K562 (cell line): ENCODE measurements around the gene DTX3. TPM values are rescaled to one million over a fixed set of nuclear protein-coding genes. Genes with fewer than 3 reads are reported as not detected.

Experiments
- ARNT ChIP-seq, 2 experiments: fragments of 450-650 bp; IDR thresholded peaks; 2 replicates each; pipeline ENCODE4 v1.6.1; 2016; ENCODE audit warnings: mild to moderate bottlenecking in 1 of 2
- CBX2 ChIP-seq: fragments of 200-600 bp; sonication (generic); IDR thresholded peaks from one replicate; pipeline ENCODE4 v1.6.1; 2012; ENCODE audit warnings: mild to moderate bottlenecking, low read length, inconsistent platforms; ENCODE audit not compliant: insufficient read depth, poor library complexity, severe bottlenecking
- COPS2 ChIP-seq: fragments of 450-650 bp; conservative IDR thresholded peaks from 2 replicates; pipeline ENCODE4 v1.6.1; 2016; ENCODE audit warnings: mild to moderate bottlenecking, moderate library complexity
- DPF2 ChIP-seq: fragments of 450-650 bp; IDR thresholded peaks from 2 replicates; pipeline ENCODE4 v1.6.1; 2016
- FOXK1 ChIP-seq: sonication (generic); formaldehyde crosslinking; IDR thresholded peaks from 2 replicates; pipeline ENCODE4 v1.8.0; 2022; ENCODE audit warnings: missing genetic modification reagents, mild to moderate bottlenecking, borderline replicate concordance
- GABPA ChIP-seq: fragments of 200-800 bp; sonication (Bioruptor generic); conservative IDR thresholded peaks from 2 replicates; pipeline ENCODE4 v1.6.1; 2016; ENCODE audit warnings: low read depth, missing genetic modification characterization, missing compliant biosample characterization
- GTF2E2 ChIP-seq: fragments of 200-800 bp; sonication (Bioruptor generic); IDR thresholded peaks from 2 replicates; pipeline ENCODE4 v1.6.1; 2016; ENCODE audit warnings: missing genetic modification characterization, missing compliant biosample characterization
- HDAC6 ChIP-seq: IDR thresholded peaks from 2 replicates; pipeline ENCODE4 v1.6.1; 2012; ENCODE audit warnings: low read depth, mild to moderate bottlenecking, control low read depth, inconsistent platforms, low read length, moderate library complexity
- HMG20A ChIP-seq: fragments of 450-650 bp; formaldehyde crosslinking; conservative IDR thresholded peaks from 2 replicates; pipeline ENCODE4 v1.4.0; 2020; ENCODE audit warnings: mild to moderate bottlenecking, mixed read lengths
- HNRNPLL ChIP-seq: fragments of 200-400 bp; formaldehyde crosslinking; IDR thresholded peaks from 2 replicates; pipeline ENCODE4 v1.6.1; 2017; ENCODE audit warnings: low read length, low read depth, mild to moderate bottlenecking; ENCODE audit not compliant: poor library complexity, severe bottlenecking
- JUNB ChIP-seq: fragments of 450-650 bp; formaldehyde crosslinking; conservative IDR thresholded peaks from 2 replicates; pipeline ENCODE4 v1.4.0; 2020; ENCODE audit warnings: mild to moderate bottlenecking
- KDM4B ChIP-seq, 2 experiments: fragments of 450-650 bp in 1 of 2; sonication (generic) in 1 of 2; IDR thresholded peaks; 2 replicates each; pipeline ENCODE4 v1.6.1; 2016 to 2017; ENCODE audit warnings: borderline replicate concordance in 2 of 2, antibody characterized with exemption in 1 of 2, low read depth in 1 of 2, mild to moderate bottlenecking in 1 of 2
- MAZ ChIP-seq, 2 experiments: fragments of 450-650 bp in 1 of 2; sonication (generic) in 1 of 2; formaldehyde crosslinking; IDR thresholded peaks in 1 of 2; conservative IDR thresholded peaks in 1 of 2; 2 replicates each; pipeline versions ENCODE4 v1.4.0 to v1.5.0; 2020; ENCODE audit warnings: mild to moderate bottlenecking in 1 of 2, missing genetic modification reagents in 1 of 2
- MCM5 ChIP-seq: fragments of 450-650 bp; IDR thresholded peaks from 2 replicates; pipeline ENCODE4 v1.6.1; 2016; ENCODE audit warnings: low read depth
- NEUROD1 ChIP-seq: fragments of 150-350 bp; IDR thresholded peaks from 2 replicates; pipeline ENCODE4 v1.6.1; 2014; ENCODE audit warnings: borderline replicate concordance, low read length, low read depth; ENCODE audit not compliant: partially characterized antibody
- NFE2 ChIP-seq: IDR thresholded peaks from 2 replicates; pipeline ENCODE4 v1.6.1; 2014; ENCODE audit warnings: antibody characterized with exemption, low read depth
- RBBP5 ChIP-seq: fragments of 200-600 bp; sonication (generic); IDR thresholded peaks from 2 replicates; pipeline ENCODE4 v1.6.1; 2012; ENCODE audit warnings: borderline replicate concordance, mild to moderate bottlenecking, low read length, control low read depth, inconsistent platforms; ENCODE audit not compliant: insufficient read depth, poor library complexity, severe bottlenecking
- TCF7 ChIP-seq: sonication (generic); IDR thresholded peaks from 2 replicates; pipeline ENCODE4 v1.6.1; 2016; ENCODE audit warnings: antibody characterized with exemption, borderline replicate concordance
- THRAP3 ChIP-seq: fragments of 450-650 bp; IDR thresholded peaks from 2 replicates; pipeline ENCODE4 v1.6.1; 2016; ENCODE audit warnings: mild to moderate bottlenecking, inconsistent platforms, borderline replicate concordance
- VEZF1 ChIP-seq: fragments of 200-800 bp; sonication (Bioruptor generic); IDR thresholded peaks from 2 replicates; pipeline ENCODE4 v1.6.1; 2017; ENCODE audit warnings: missing genetic modification characterization, missing compliant biosample characterization
- ZBTB1 ChIP-seq: sonication (generic); formaldehyde crosslinking; IDR thresholded peaks from 2 replicates; pipeline ENCODE4 v1.8.1; 2023; ENCODE audit warnings: missing genetic modification reagents, low read depth, mild to moderate bottlenecking, borderline replicate concordance
- ZNF212 ChIP-seq: fragments of 450-650 bp; formaldehyde crosslinking; IDR thresholded peaks from 2 replicates; pipeline ENCODE4 v1.4.0; 2020; ENCODE audit warnings: mild to moderate bottlenecking
- ZNF277 ChIP-seq: fragments of 250-450 bp; sonication (Bioruptor Pico); IDR thresholded peaks from 2 replicates; pipeline ENCODE4 v1.8.0; 2022; ENCODE audit warnings: inconsistent platforms, mild to moderate bottlenecking, moderate library complexity, borderline replicate concordance
- polyA plus RNA-seq, 8 experiments: library from polyadenylated mRNA; depleted of rRNA in 4 of 8; stranded (reverse) in 5 of 8; unstranded in 3 of 8; fragments of >200 nt; fragmentation: Nextera tagmentation in 2 of 8; fragmentation: Illumina TruSeq in 1 of 8; extraction: Ambion mirVana in 2 of 8; extraction: Trizol in 1 of 8; gene quantifications; 2 replicates each; pipeline versions ENCODE4 v1.2.1 to v1.2.3, GENCODE V29; 2011 to 2014; ENCODE audit warnings: inconsistent platforms in 1 of 8, missing spikeins in 1 of 8
- total RNA-seq, 7 experiments: library from RNA; depleted of rRNA in 6 of 7; stranded (reverse); fragments of >200 nt in 6 of 7; fragmentation: Illumina TruSeq in 2 of 7; extraction: Trizol in 2 of 7; gene quantifications; 2 replicates each; pipeline versions ENCODE4 v1.2.1 to v1.2.3, GENCODE V29; 2011 to 2021; ENCODE audit warnings: low replicate concordance in 1 of 7
- TF ChIP-seq, protein P1 (sequence below): sonication (generic); IDR thresholded peaks from 2 replicates; pipeline ENCODE4 v1.6.1; 2016

The DTX3 gene
- total and polyA plus RNA-seq, 9 of the 15 experiments (the other 6 are each of a cell fraction or from before 2014, with no cell fraction given) = 0.03 to 0.09 (median 0.06) TPM; not detected in 6

GRCh38 chr12:57590864-57591781, 13.5 kb upstream of the DTX3 start, which contains the start of gene PIP4K2C (continued):
- TF ChIP-seq ZNF277 = no peak
- TF ChIP-seq HMG20A (CRISPR knock-in tag) = no peak
- TF ChIP-seq FOXK1 (CRISPR knock-in tag) = peak; percentile 81; the same call in 1 of the 2 replicates
- no peak for TF ChIP-seq THRAP3
- TF ChIP-seq RBBP5 = peak; percentile 82
- no peak for TF ChIP-seq COPS2
- TF ChIP-seq, protein P1, sequence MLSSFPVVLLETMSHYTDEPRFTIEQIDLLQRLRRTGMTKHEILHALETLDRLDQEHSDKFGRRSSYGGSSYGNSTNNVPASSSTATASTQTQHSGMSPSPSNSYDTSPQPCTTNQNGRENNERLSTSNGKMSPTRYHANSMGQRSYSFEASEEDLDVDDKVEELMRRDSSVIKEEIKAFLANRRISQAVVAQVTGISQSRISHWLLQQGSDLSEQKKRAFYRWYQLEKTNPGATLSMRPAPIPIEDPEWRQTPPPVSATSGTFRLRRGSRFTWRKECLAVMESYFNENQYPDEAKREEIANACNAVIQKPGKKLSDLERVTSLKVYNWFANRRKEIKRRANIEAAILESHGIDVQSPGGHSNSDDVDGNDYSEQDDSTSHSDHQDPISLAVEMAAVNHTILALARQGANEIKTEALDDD = no peak
- no peak; a peak in 1 of 4 replicates for TF ChIP-seq ARNT (IDR thresholded peaks at IDR 0.05)
- no peak for TF ChIP-seq GTF2E2 (tag)
- TF ChIP-seq NEUROD1 = peak; percentile 16
- no peak for TF ChIP-seq NFE2
- TF ChIP-seq VEZF1 (CRISPR knock-in tag) = peak; percentile 34
- TF ChIP-seq MCM5 = no peak
- peak; percentile 12 for TF ChIP-seq HNRNPLL
- TF ChIP-seq GABPA = peak; percentile 80
- no peak for TF ChIP-seq ZBTB1
- no peak for TF ChIP-seq ZNF212 (CRISPR knock-in tag)
- TF ChIP-seq TCF7 = no peak
- 0 out of 4 replicates have a peak, but pooled peaks of 1 of the 2 experiments have one; percentile 56 for TF ChIP-seq KDM4B (IDR thresholded peaks at IDR 0.05; ENCODE audit: borderline replicate concordance in 2 of 2, low read depth in 1 of 2)
- 0 out of 2 replicates have a peak, but pooled peaks have one; percentile 20 for TF ChIP-seq JUNB (CRISPR knock-in tag)
- TF ChIP-seq DPF2 = no peak
- TF ChIP-seq CBX2 = no peak
- TF ChIP-seq HDAC6 = no peak
- peak; percentile 48 to 78; a peak in 3 of 4 replicates for TF ChIP-seq MAZ (CRISPR knock-in tag; conservative IDR thresholded peaks at IDR 0.05 in 1 of 2, IDR thresholded peaks at IDR 0.05 in 1 of 2)
